T-helper 1 cell treated with Interleukin-12 subunit alpha and Interleukin-12 subunit beta and Interleukin-4 antibody, amounts not matched to agents 30 μg/mL and 1 μg/mL, for 36 hours (primary cell): Measurements from ENCODE around the gene GALR2.
"Not testable (repeated sequence)": the region's sequence is repeated elsewhere in the genome, so short reads cannot be mapped to it uniquely, and the experiment has no call there.

Source experiments
- H3K27ac Mint-ChIP-seq: one replicate; pipeline ENCODE4 v1.8.0; 2021; ENCODE audit warnings: mild to moderate bottlenecking, mixed read lengths
- H3K27me3 Mint-ChIP-seq: one replicate; pipeline ENCODE4 v1.8.0; 2021; ENCODE audit warnings: low read depth, mixed read lengths
- H3K36me3 Mint-ChIP-seq: one replicate; pipeline ENCODE4 v1.8.0; 2021; ENCODE audit warnings: low read depth, mixed read lengths
- H3K4me1 Mint-ChIP-seq: one replicate; pipeline ENCODE4 v1.8.0; 2021; ENCODE audit warnings: low read depth, mixed read lengths
- H3K4me3 Mint-ChIP-seq: one replicate; pipeline ENCODE4 v1.8.0; 2021; ENCODE audit warnings: mild to moderate bottlenecking, moderate library complexity, mixed read lengths
- H3K9me3 Mint-ChIP-seq: one replicate; pipeline ENCODE4 v1.8.0; 2021; ENCODE audit warnings: mixed read lengths

The GALR2 gene

GRCh38 chr17:76042868-76043267, 31.7 kb upstream of the GALR2 start:
- H3K9me3 Mint-ChIP-seq, H3K27me3 Mint-ChIP-seq, H3K27ac Mint-ChIP-seq, H3K4me3 Mint-ChIP-seq, H3K4me1 Mint-ChIP-seq: not testable (repeated sequence)
- H3K36me3 Mint-ChIP-seq = peaks cover 47% of the 10 kb centered on the region

- not testable (repeated sequence) for H3K4me3 Mint-ChIP-seq, H3K4me1 Mint-ChIP-seq, H3K9me3 Mint-ChIP-seq, H3K27me3 Mint-ChIP-seq, H3K27ac Mint-ChIP-seq
- H3K36me3 Mint-ChIP-seq = peaks cover 44% of the 10 kb centered on the region
Observed at GRCh38 chr17:76044475-76045007, 30.0 kb upstream of the GALR2 start.

- H3K9me3 Mint-ChIP-seq = no peaks in the 10 kb centered on the region
- no peak overlapping the region for H3K4me3 Mint-ChIP-seq
- H3K27ac Mint-ChIP-seq = no peak overlapping the region
- peaks cover 55% of the 10 kb centered on the region for H3K36me3 Mint-ChIP-seq
- no peaks in the 10 kb centered on the region for H3K27me3 Mint-ChIP-seq
- peaks cover 4% of the 10 kb centered on the region for H3K4me1 Mint-ChIP-seq
Observed at GRCh38 chr17:76046064-76046463, 28.5 kb upstream of the GALR2 start.

GRCh38 chr17:76048025-76048605, 26.5 kb upstream of the GALR2 start:
- H3K4me3 Mint-ChIP-seq = no peak overlapping the region
- H3K36me3 Mint-ChIP-seq = peaks cover 58% of the 10 kb centered on the region
- no peak overlapping the region for H3K27ac Mint-ChIP-seq

GRCh38 chr17:76048711-76049110, 25.9 kb upstream of the GALR2 start:
- no peaks in the 10 kb centered on the region for H3K27me3 Mint-ChIP-seq
- peaks cover 6% of the 10 kb centered on the region for H3K4me1 Mint-ChIP-seq
- no peak overlapping the region for H3K27ac Mint-ChIP-seq
- H3K9me3 Mint-ChIP-seq = no peaks in the 10 kb centered on the region
- peaks cover 58% of the 10 kb centered on the region for H3K36me3 Mint-ChIP-seq
- no peak overlapping the region for H3K4me3 Mint-ChIP-seq

More at GRCh38 chr17:76048025-76048605, 26.5 kb upstream of the GALR2 start:
- H3K9me3 Mint-ChIP-seq = no peaks in the 10 kb centered on the region
- H3K27me3 Mint-ChIP-seq = no peaks in the 10 kb centered on the region
- peaks cover 6% of the 10 kb centered on the region for H3K4me1 Mint-ChIP-seq

GRCh38 chr17:76049239-76049638, 25.3 kb upstream of the GALR2 start:
- Mint-ChIP-seq H3K4me3 (no peak overlapping the region), H3K36me3 (peaks cover 58% of the 10 kb centered on the region), H3K27ac (no peak overlapping the region), H3K4me1 (peaks cover 10% of the 10 kb centered on the region), H3K27me3 (no peaks in the 10 kb centered on the region), H3K9me3 (no peaks in the 10 kb centered on the region)

GRCh38 chr17:76049836-76050537, 24.6 kb upstream of the GALR2 start:
- H3K36me3 Mint-ChIP-seq = peaks cover 55% of the 10 kb centered on the region
- H3K4me1 Mint-ChIP-seq = peaks cover 10% of the 10 kb centered on the region
- no peaks in the 10 kb centered on the region for H3K9me3 Mint-ChIP-seq
- no peaks in the 10 kb centered on the region for H3K27me3 Mint-ChIP-seq
- H3K27ac Mint-ChIP-seq = no peak overlapping the region
- H3K4me3 Mint-ChIP-seq = no peak overlapping the region

GRCh38 chr17:76050538-76051467, 23.8 kb upstream of the GALR2 start:
- Mint-ChIP-seq H3K36me3 (peaks cover 48% of the 10 kb centered on the region), H3K4me1 (peaks cover 10% of the 10 kb centered on the region), H3K27ac (no peak overlapping the region), H3K27me3 (no peaks in the 10 kb centered on the region), H3K4me3 (no peak overlapping the region), H3K9me3 (no peaks in the 10 kb centered on the region)

- Mint-ChIP-seq H3K9me3 (no peaks in the 10 kb centered on the region), H3K4me1 (peaks cover 10% of the 10 kb centered on the region), H3K36me3 (peaks cover 49% of the 10 kb centered on the region), H3K4me3 (no peak overlapping the region), H3K27ac (no peak overlapping the region), H3K27me3 (no peaks in the 10 kb centered on the region)
Observed at GRCh38 chr17:76051561-76051960, 23.0 kb upstream of the GALR2 start.

GRCh38 chr17:76053246-76054111, 21.1 kb upstream of the GALR2 start:
- Mint-ChIP-seq H3K4me1 (peaks cover 10% of the 10 kb centered on the region), H3K27me3 (no peaks in the 10 kb centered on the region), H3K36me3 (peaks cover 51% of the 10 kb centered on the region), H3K4me3 (no peak overlapping the region), H3K27ac (no peak overlapping the region), H3K9me3 (no peaks in the 10 kb centered on the region)

- peaks cover 10% of the 10 kb centered on the region for H3K4me1 Mint-ChIP-seq
- peaks cover 52% of the 10 kb centered on the region for H3K36me3 Mint-ChIP-seq
- no peaks in the 10 kb centered on the region for H3K9me3 Mint-ChIP-seq
- no peak overlapping the region for H3K27ac Mint-ChIP-seq
- no peak overlapping the region for H3K4me3 Mint-ChIP-seq
- H3K27me3 Mint-ChIP-seq = no peaks in the 10 kb centered on the region
Observed at GRCh38 chr17:76054112-76054476, 20.5 kb upstream of the GALR2 start.

- Mint-ChIP-seq H3K27ac (no peak overlapping the region), H3K27me3 (no peaks in the 10 kb centered on the region), H3K36me3 (peaks cover 47% of the 10 kb centered on the region), H3K4me3 (no peak overlapping the region), H3K4me1 (peaks cover 4% of the 10 kb centered on the region), H3K9me3 (no peaks in the 10 kb centered on the region)
Observed at GRCh38 chr17:76056882-76057281, 17.7 kb upstream of the GALR2 start.

- peaks cover 53% of the 10 kb centered on the region for H3K36me3 Mint-ChIP-seq
- H3K27ac Mint-ChIP-seq = not testable (repeated sequence)
Observed at GRCh38 chr17:76058264-76058663, 16.3 kb upstream of the GALR2 start.

More at GRCh38 chr17:76058264-76058663, 16.3 kb upstream of the GALR2 start:
- not testable (repeated sequence) for H3K4me3 Mint-ChIP-seq, H3K9me3 Mint-ChIP-seq, H3K27me3 Mint-ChIP-seq, H3K4me1 Mint-ChIP-seq
